Kidney (tissue), 14 donors: Measurements from ENCODE around the gene RTN4IP1. TPM values are rescaled to one million over a fixed set of nuclear protein-coding genes. Genes with fewer than 3 reads are reported as not detected.
"Not testable (repeated sequence)": the region's sequence is repeated elsewhere in the genome, so short reads cannot be mapped to it uniquely, and the experiment has no call there.

Source experiments
- DNase-seq, 5 donors: peaks; one replicate each; pipeline ENCODE4 v3.0.0-alpha.2; 2013 to 2020
- FAIRE-seq: peaks from 2 replicates; lab custom pipeline; 2012; peaks lifted over from hg19 to GRCh38; lab: Jason Lieb, UNC
- H3K27ac ChIP-seq, 2 donors: one replicate each; pipeline ENCODE4 v1.7.0; 2013; ENCODE audit warnings: low read depth in 2 of 2, low read length in 2 of 2, inconsistent platforms in 1 of 2
- H3K27me3 ChIP-seq: one replicate; pipeline ENCODE4 v1.7.1; 2013; ENCODE audit warnings: low read length, inconsistent platforms; ENCODE audit not compliant: control insufficient read depth, insufficient read depth
- H3K36me3 ChIP-seq, 3 donors: one replicate each; pipeline versions ENCODE4 v1.7.0 to v1.7.1; 2013; ENCODE audit warnings: low read length in 3 of 3, control low read depth in 1 of 3, inconsistent platforms in 1 of 3; ENCODE audit not compliant: insufficient read depth in 3 of 3, control insufficient read depth in 2 of 3
- H3K4me1 ChIP-seq, 3 donors: one replicate each; pipeline versions ENCODE4 v1.7.0 to v1.7.1; 2013; ENCODE audit warnings: low read length in 3 of 3, inconsistent platforms in 1 of 3, low read depth in 1 of 3; ENCODE audit not compliant: control insufficient read depth in 2 of 3, insufficient read depth in 2 of 3
- H3K4me3 ChIP-seq, 3 donors: one replicate each; pipeline versions ENCODE4 v1.7.0 to v1.8.1; 2013; ENCODE audit warnings: low read length in 3 of 3, control low read depth in 1 of 3, inconsistent platforms in 1 of 3
- H3K9ac ChIP-seq, 3 donors: one replicate each; pipeline versions ENCODE4 v1.7.0 to v1.7.1; 2013; ENCODE audit warnings: low read length in 3 of 3, control low read depth in 1 of 3, inconsistent platforms in 1 of 3
- H3K9me3 ChIP-seq, 3 donors: one replicate each; pipeline versions ENCODE4 v1.7.0 to v1.7.1; 2013; ENCODE audit warnings: low read length in 3 of 3, control low read depth in 1 of 3, inconsistent platforms in 1 of 3; ENCODE audit not compliant: control insufficient read depth in 2 of 3, insufficient read depth in 1 of 3
- CTCF ChIP-seq: IDR thresholded peaks from 3 replicates; pipeline ENCODE4 v1.5.1; 2012; ENCODE audit warnings: mild to moderate bottlenecking, moderate library complexity, borderline replicate concordance; ENCODE audit not compliant: insufficient read depth; ENCODE audit errors: extremely low read depth
- intact Hi-C: fragments of 100-400 bp; cut with DNase I; formaldehyde crosslinking; loops from one replicate; pipeline ENCODE4 v1.11.1; 2022
- polyA plus RNA-seq: library from polyadenylated mRNA; stranded (reverse); fragments of 350-450 nt; fragmentation: Illumina TruSeq; extraction: RNeasy Lipid Tissue Mini Kit (QIAGEN cat#74804); gene quantifications from one replicate; pipeline ENCODE4 v1.2.3, GENCODE V29; 2014; ENCODE audit warnings: low read depth, low replicate concordance; ENCODE audit not compliant: insufficient read depth
- total RNA-seq: library from RNA; stranded (reverse); fragmentation: NEBNext Ultra II Directional; extraction: Animal tissue kit (Norgen Biotek cat#: 25700); gene quantifications from one replicate; pipeline ENCODE4 v1.2.1, GENCODE V29; 2021
- donor health status: control.
- donor health status: control.
- donor health status: control.
- donor health status: control.
- donor health status: control.
- donor health status: DM: yes; HTN: yes; CAD: no.
- donor health status: Normal renal cell carcinoma (clear cell type).

Gene RTN4IP1
- total and polyA plus RNA-seq, 2 donors from 2014 or later: 8.9 to 19.3 TPM

- Histone ChIP-seq H3K4me3 (no peak overlapping the region), H3K9me3 (no peaks in the 10 kb centered on the region), H3K27ac (no peak overlapping the region), H3K36me3 (peaks cover 0 to 14% (median 4%) of the 10 kb centered on the region in 3 donors), H3K9ac (no peak overlapping the region), H3K27me3 (no peaks in the 10 kb centered on the region), H3K4me1 (no peaks in the 10 kb centered on the region)
- TF ChIP-seq CTCF: no peak
- FAIRE-seq (no peak), DNase-seq (no peak)
- intact Hi-C loops: loop anchor here (10.0 kb wide), 1 partner anchor 119 kb away; no protein-coding TSS in a partner anchor
These were observed 65.7 kb downstream of the RTN4IP1 start for GRCh38 chr6:106563614-106564013.

- intact Hi-C loops: loop anchor here (10.0 kb wide), 1 partner anchor 117 kb away; no protein-coding TSS in a partner anchor
- no peak for FAIRE-seq
These were observed 67.5 kb downstream of the RTN4IP1 start for GRCh38 chr6:106561686-106562405.

GRCh38 chr6:106560996-106561685 is 68.2 kb downstream of the RTN4IP1 start:
- Histone ChIP-seq H3K36me3 (peaks cover 0 to 4% (median 2%) of the 10 kb centered on the region in 3 donors), H3K9ac (no peak overlapping the region), H3K27ac (no peak overlapping the region), H3K27me3 (no peaks in the 10 kb centered on the region), H3K4me3 (no peak overlapping the region), H3K4me1 (no peaks in the 10 kb centered on the region), H3K9me3 (no peaks in the 10 kb centered on the region)
- intact Hi-C loops: loop anchor here (10.0 kb wide), 1 partner anchor 116 kb away; no protein-coding TSS in a partner anchor
- FAIRE-seq (no peak), DNase-seq (no peak)
- TF ChIP-seq CTCF: no peak

More at GRCh38 chr6:106561686-106562405, 67.5 kb downstream of the RTN4IP1 start:
- Histone ChIP-seq H3K9me3 (no peaks in the 10 kb centered on the region), H3K27ac (no peak overlapping the region), H3K4me3 (no peak overlapping the region), H3K27me3 (no peaks in the 10 kb centered on the region), H3K36me3 (peaks cover 0 to 4% (median 2%) of the 10 kb centered on the region in 3 donors), H3K4me1 (no peaks in the 10 kb centered on the region), H3K9ac (no peak overlapping the region)
- DNase-seq: peak in 2 of 5 donors; percentile 17 to 19
- no peak for TF ChIP-seq CTCF

- H3K9ac ChIP-seq, DNase-seq, FAIRE-seq, H3K27me3 ChIP-seq, H3K36me3 ChIP-seq, H3K4me3 ChIP-seq, H3K27ac ChIP-seq, H3K4me1 ChIP-seq, H3K9me3 ChIP-seq: not testable (repeated sequence)
- intact Hi-C loops: loop anchor here (10.0 kb wide), 1 partner anchor 115 kb away; no protein-coding TSS in a partner anchor
These were observed 69.6 kb downstream of the RTN4IP1 start for GRCh38 chr6:106559659-106560058.
